K562 (cell line): Measurements from ENCODE around the gene FABP7. TPM values are rescaled to one million over a fixed set of nuclear protein-coding genes. Genes with fewer than 3 reads are reported as not detected.
"Not testable (repeated sequence)": the region's sequence is repeated elsewhere in the genome, so short reads cannot be mapped to it uniquely, and the experiment has no call there.

Source experiments
- ATAC-seq: fragments of 200-7000 bp; cut with Tn5 transposase; 3 replicates; pipeline ENCODE4 v1.9.1; 2020; ENCODE audit warnings: moderate library complexity
- BruUV-seq: library from RNA; stranded (reverse); fragments of 400-500 nt; replicated peaks from 2 replicates; lab custom pipeline; 2021; lab: Mats Ljungman, UMichigan
- CTCF ChIA-PET: fragments of 300-600 bp; formaldehyde crosslinking; extraction: SDS; loops from one replicate; lab custom pipeline; 2021; ENCODE audit warnings: low intra/inter-chr PET ratio; lab: Yijun Ruan, JAX
- POLR2A ChIA-PET: fragments of 300-600, 350-650 bp; sonication (Branson Sonifier 250); formaldehyde crosslinking; extraction: SDS; loops from one replicate; lab custom pipeline; 2021; ENCODE audit warnings: antibody characterized with exemption, inconsistent platforms; lab: Yijun Ruan, JAX
- DNase-seq, 4 experiments: peaks; one replicate each; pipeline versions ENCODE4 v3.0.0 to v3.0.0-alpha.2; 2011 to 2018; ENCODE audit warnings: low spot score in 3 of 4, mixed read lengths in 3 of 4; ENCODE audit errors: extremely low read depth in 1 of 4
- FAIRE-seq: peaks from 2 replicates; lab custom pipeline; 2011; peaks lifted over from hg19 to GRCh38; lab: Jason Lieb, UNC
- H2AFZ ChIP-seq: 2 replicates; pipeline ENCODE4 v1.6.0; 2011; ENCODE audit warnings: low read depth, low read length, control low read depth, inconsistent platforms
- H3K27ac ChIP-seq: fragments of 200-600 bp; 3 replicates; pipeline ENCODE4 v1.8.0; 2011; ENCODE audit warnings: low read depth, mild to moderate bottlenecking, control low read depth, inconsistent platforms, low read length, moderate library complexity, mixed read lengths; ENCODE audit errors: extremely low read depth
- H3K27me3 ChIP-seq, 2 experiments: fragments of 300-600 bp in 1 of 2; 2 replicates in 1 of 2; 3 replicates in 1 of 2; pipeline versions ENCODE4 v1.6.0 to v1.8.0; 2011; ENCODE audit warnings: inconsistent platforms in 2 of 2, low read length in 2 of 2, mild to moderate bottlenecking in 1 of 2, mixed read lengths in 1 of 2, moderate library complexity in 1 of 2; ENCODE audit not compliant: control insufficient read depth in 2 of 2, insufficient read depth in 2 of 2
- H3K36me3 ChIP-seq: fragments of 300-600 bp; 3 replicates; pipeline ENCODE4 v1.8.0; 2011; ENCODE audit warnings: mild to moderate bottlenecking, low read length, inconsistent platforms; ENCODE audit not compliant: control insufficient read depth, insufficient read depth
- H3K4me1 ChIP-seq, 2 experiments: fragments of 200-600 bp in 1 of 2; replicated peaks in 1 of 2; 2 replicates in 1 of 2; 3 replicates in 1 of 2; pipeline versions ENCODE4 v1.5.1 to v1.8.0; 2011; ENCODE audit warnings: inconsistent platforms in 2 of 2, low read length in 2 of 2, mild to moderate bottlenecking in 1 of 2, mixed read lengths in 1 of 2, moderate library complexity in 1 of 2; ENCODE audit not compliant: control insufficient read depth in 2 of 2, insufficient read depth in 2 of 2
- H3K4me2 ChIP-seq: 2 replicates; pipeline ENCODE4 v1.6.1; 2011; ENCODE audit warnings: low read length, control low read depth, inconsistent platforms, mixed read lengths; ENCODE audit not compliant: insufficient read depth
- H3K4me3 ChIP-seq: fragments of 200-600 bp; sonication (generic), shearing (Covaris generic); 2 replicates; pipeline ENCODE4 v1.5.1; 2016; ENCODE audit warnings: control low read depth, inconsistent platforms
- H3K79me2 ChIP-seq: fragments of 200-600 bp; 3 replicates; pipeline ENCODE4 v1.8.0; 2011; ENCODE audit warnings: low read length, inconsistent platforms; ENCODE audit not compliant: control insufficient read depth, insufficient read depth
- H3K9ac ChIP-seq, 2 experiments: 2 replicates each; pipeline versions ENCODE4 v1.6.0 to v1.6.1; 2011; ENCODE audit warnings: low read depth in 2 of 2, low read length in 2 of 2, control low read depth in 1 of 2, inconsistent platforms in 1 of 2, mild to moderate bottlenecking in 1 of 2, mixed read lengths in 1 of 2; ENCODE audit not compliant: insufficient read depth in 1 of 2
- H3K9me1 ChIP-seq: one replicate; pipeline ENCODE4 v1.6.0; 2011; ENCODE audit warnings: inconsistent platforms, mild to moderate bottlenecking, low read length, moderate library complexity; ENCODE audit not compliant: control insufficient read depth, insufficient read depth
- H3K9me3 ChIP-seq: replicated peaks from 2 replicates; pipeline ENCODE4 v1.5.1; 2011; ENCODE audit warnings: low read depth, low read length, inconsistent platforms; ENCODE audit not compliant: control insufficient read depth, insufficient read depth
- H4K20me1 ChIP-seq: replicated peaks from 2 replicates; pipeline ENCODE4 v1.6.1; 2011; ENCODE audit warnings: low read length, inconsistent platforms, mixed read lengths; ENCODE audit not compliant: control insufficient read depth, insufficient read depth
- DIDO1 ChIP-seq: fragments of 450-650 bp; IDR thresholded peaks from 2 replicates; pipeline ENCODE4 v1.6.1; 2016; ENCODE audit warnings: low read depth, missing biosample characterization, missing genetic modification characterization
- NCOA4 ChIP-seq: fragments of 450-650 bp; IDR thresholded peaks from 2 replicates; pipeline ENCODE4 v1.6.1; 2018; ENCODE audit warnings: mild to moderate bottlenecking; ENCODE audit not compliant: partially characterized antibody
- POLR3A ChIP-seq: IDR thresholded peaks from 2 replicates; pipeline ENCODE4 v1.6.1; 2011; ENCODE audit warnings: borderline replicate concordance, mild to moderate bottlenecking, moderate library complexity; ENCODE audit not compliant: insufficient read length, insufficient read depth; ENCODE audit errors: extremely low read depth
- SMAD4 ChIP-seq: fragments of 250-450 bp; sonication (Bioruptor Pico); conservative IDR thresholded peaks from 2 replicates; pipeline ENCODE4 v1.8.0; 2021; ENCODE audit warnings: inconsistent platforms, mild to moderate bottlenecking, moderate library complexity
- WGBS: fragments of 100-300 bp; shearing (Covaris generic); methylation state at CpG from one replicate; pipeline ENCODE4 v1.1.6; 2016; ENCODE audit warnings: low coverage, mixed read lengths; ENCODE audit not compliant: insufficient coverage; ENCODE audit errors: missing lambda C conversion rate; 5-methylcytosine and 5-hydroxymethylcytosine counted together
- in situ Hi-C: fragments of 300-500 bp; cut with MboI; formaldehyde crosslinking; loops from 4 replicates; pipeline ENCODE4 v1.15.0; 2018; ENCODE audit warnings: inconsistent platforms, mixed read lengths
- intact Hi-C: fragments of 100-400 bp; cut with micrococcal nuclease; formaldehyde crosslinking; loops from 2 replicates; pipeline ENCODE4 v1.14.2; 2022
- polyA plus RNA-seq, 8 experiments: library from polyadenylated mRNA; depleted of rRNA in 4 of 8; stranded (reverse) in 5 of 8; unstranded in 3 of 8; fragments of >200 nt; fragmentation: Nextera tagmentation in 2 of 8; fragmentation: Illumina TruSeq in 1 of 8; extraction: Ambion mirVana in 2 of 8; extraction: Trizol in 1 of 8; gene quantifications; 2 replicates each; pipeline versions ENCODE4 v1.2.1 to v1.2.3, GENCODE V29; 2011 to 2014; ENCODE audit warnings: inconsistent platforms in 1 of 8, missing spikeins in 1 of 8
- total RNA-seq, 7 experiments: library from RNA; depleted of rRNA in 6 of 7; stranded (reverse); fragments of >200 nt in 6 of 7; fragmentation: Illumina TruSeq in 2 of 7; extraction: Trizol in 2 of 7; gene quantifications; 2 replicates each; pipeline versions ENCODE4 v1.2.1 to v1.2.3, GENCODE V29; 2011 to 2021; ENCODE audit warnings: low replicate concordance in 1 of 7
- TF ChIP-seq, protein P1 (sequence below): conservative IDR thresholded peaks from 2 replicates; pipeline ENCODE4 v1.6.1; 2011; ENCODE audit warnings: low read depth, mild to moderate bottlenecking, low read length; ENCODE audit not compliant: control insufficient read depth

FABP7 gene
- total and polyA plus RNA-seq, 9 of the 15 experiments (the other 6 are each of a cell fraction or from before 2014, with no cell fraction given): 0.07 to 0.14 TPM; not detected in 7

DNA sequence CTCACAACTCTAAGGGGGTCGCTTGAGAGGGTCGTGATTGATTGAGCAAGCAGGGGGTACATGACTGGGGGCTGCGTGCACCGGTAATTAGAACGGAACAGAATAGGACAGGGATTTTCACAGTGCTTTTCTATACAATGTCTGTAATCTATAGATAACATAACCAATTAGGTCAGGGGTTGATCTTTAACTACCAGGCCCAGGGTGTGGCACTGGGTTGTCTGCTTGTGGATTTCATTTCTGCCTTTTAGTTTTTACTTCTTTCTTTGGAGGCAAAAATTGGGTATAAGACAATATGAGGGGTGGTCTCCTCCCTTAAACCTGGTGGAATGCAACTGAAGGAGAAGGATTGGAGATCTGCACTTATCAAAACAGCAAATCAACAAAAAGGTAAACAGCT lies 30.6 kb upstream of the FABP7 start:
- DNase-seq, intact Hi-C loops, H3K27me3 ChIP-seq, H3K4me3 ChIP-seq, H3K27ac ChIP-seq, ATAC-seq, H2AFZ ChIP-seq, H3K79me2 ChIP-seq, H3K4me1 ChIP-seq, H3K36me3 ChIP-seq, FAIRE-seq, CTCF ChIA-PET, H3K9me3 ChIP-seq, H4K20me1 ChIP-seq, POLR2A ChIA-PET, H3K9me1 ChIP-seq, BruUV-seq, H3K9ac ChIP-seq, H3K4me2 ChIP-seq: not testable (repeated sequence)
- 0% methylated on average over 2 of the region's 5 CpGs for WGBS
- in situ Hi-C loops: loop anchor here (10.0 to 25.0 kb wide), 2 partner anchors 86 to 563 kb away; no protein-coding TSS in a partner anchor

DNA sequence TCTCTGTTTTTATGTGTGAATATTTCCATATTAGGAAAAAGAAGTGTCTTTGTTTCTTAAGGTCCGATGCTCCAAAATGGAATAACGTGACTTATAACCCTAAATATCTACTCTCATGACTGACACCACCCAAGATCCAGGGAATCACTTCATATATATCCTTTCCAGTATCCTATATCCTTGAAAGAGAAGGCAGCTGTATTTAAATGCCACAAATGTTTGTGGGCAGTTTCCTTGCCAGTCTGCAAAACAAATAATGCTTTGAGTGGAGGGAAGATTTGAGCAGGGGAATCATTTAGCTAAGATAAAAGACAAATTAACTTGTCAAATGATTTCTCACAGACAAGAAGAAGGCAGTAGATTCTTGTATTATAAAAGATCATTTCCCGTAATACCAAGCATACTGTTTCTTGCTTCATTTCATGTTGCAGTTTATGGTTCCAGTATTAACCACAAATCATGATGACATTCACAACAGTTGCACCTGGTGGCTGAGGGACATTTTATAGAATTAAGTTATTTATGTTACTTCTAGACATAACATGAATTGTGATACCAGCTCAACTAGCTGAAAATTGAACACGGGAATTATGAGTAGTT lies 30.0 kb upstream of the FABP7 start:
- in situ Hi-C loops: loop anchor here (10.0 to 25.0 kb wide), 2 partner anchors 85 to 563 kb away; no protein-coding TSS in a partner anchor

More for the DNA sequence above, 30.0 kb upstream of the FABP7 start:
- Histone ChIP-seq H3K4me3 (no peak overlapping the region), H4K20me1 (no peaks in the 10 kb centered on the region), H2AFZ (no peak overlapping the region), H3K9ac (no peak overlapping the region), H3K4me1 (no peaks in the 10 kb centered on the region), H3K27me3 (no peaks in the 10 kb centered on the region), H3K4me2 (no peak overlapping the region), H3K79me2 (no peaks in the 10 kb centered on the region), H3K27ac (no peak overlapping the region), H3K36me3 (no peaks in the 10 kb centered on the region), H3K9me3 (no peaks in the 10 kb centered on the region), H3K9me1 (no peaks in the 10 kb centered on the region)
- DNase-seq (no peak), ATAC-seq (no peak), FAIRE-seq (no peak)
- no TSS peak for BruUV-seq
- CTCF ChIA-PET: no interaction called here
- intact Hi-C loops: no loop called here
- POLR2A ChIA-PET: no interaction called here
- no peak for TF ChIP-seq POLR3A
- no peak for TF ChIP-seq SMAD4 (CRISPR knock-in tag)
- TF ChIP-seq, protein P1, sequence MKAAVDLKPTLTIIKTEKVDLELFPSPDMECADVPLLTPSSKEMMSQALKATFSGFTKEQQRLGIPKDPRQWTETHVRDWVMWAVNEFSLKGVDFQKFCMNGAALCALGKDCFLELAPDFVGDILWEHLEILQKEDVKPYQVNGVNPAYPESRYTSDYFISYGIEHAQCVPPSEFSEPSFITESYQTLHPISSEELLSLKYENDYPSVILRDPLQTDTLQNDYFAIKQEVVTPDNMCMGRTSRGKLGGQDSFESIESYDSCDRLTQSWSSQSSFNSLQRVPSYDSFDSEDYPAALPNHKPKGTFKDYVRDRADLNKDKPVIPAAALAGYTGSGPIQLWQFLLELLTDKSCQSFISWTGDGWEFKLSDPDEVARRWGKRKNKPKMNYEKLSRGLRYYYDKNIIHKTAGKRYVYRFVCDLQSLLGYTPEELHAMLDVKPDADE: no peak
- no peak for TF ChIP-seq DIDO1
- no peak for TF ChIP-seq NCOA4
- 12% methylated on average over 4 of the region's 4 CpGs for WGBS
